Measurements from ENCODE around the gene HEXD.
"Not testable (repeated sequence)": the region's sequence is repeated elsewhere in the genome, so short reads cannot be mapped to it uniquely, and the experiment has no call there.

HEXD gene

DNA sequence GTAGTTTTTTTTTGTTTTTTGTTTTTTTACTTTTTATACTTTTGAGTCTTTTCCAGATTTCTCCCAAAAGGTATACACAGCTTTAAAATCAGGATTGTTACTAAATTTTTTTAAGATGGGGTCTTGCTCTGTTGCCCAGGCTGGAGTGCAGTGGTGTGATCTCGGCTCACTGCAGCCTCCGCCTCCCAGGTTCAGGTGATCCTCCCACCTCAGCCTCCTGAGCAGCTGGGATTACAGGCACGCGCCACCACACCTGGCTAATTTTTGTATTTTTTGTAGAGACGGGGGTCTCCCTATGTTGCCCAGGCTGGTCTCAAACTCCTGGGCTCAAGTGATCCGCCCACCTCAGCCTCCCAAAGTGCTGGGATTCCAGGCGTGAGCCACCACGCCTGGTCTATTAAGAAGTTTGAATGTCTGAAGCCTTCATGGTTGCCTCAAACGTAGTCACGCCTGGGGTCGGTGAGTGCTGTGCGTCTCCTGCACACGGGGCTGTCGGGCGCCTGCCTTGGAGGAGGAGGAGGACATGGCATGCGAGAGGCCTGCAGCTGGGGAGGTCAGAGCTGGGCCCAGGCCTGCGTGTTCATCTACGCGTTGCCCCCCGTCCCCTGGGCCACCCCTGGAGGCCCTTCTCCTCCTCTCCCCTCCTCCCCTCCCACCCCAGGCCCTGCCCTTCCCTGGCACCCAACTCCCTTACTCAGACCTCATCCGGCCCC is 35.8 kb upstream of the HEXD start:
- DNase-seq (ENCODE audit: low spot score), result not testable (repeated sequence)

DNA sequence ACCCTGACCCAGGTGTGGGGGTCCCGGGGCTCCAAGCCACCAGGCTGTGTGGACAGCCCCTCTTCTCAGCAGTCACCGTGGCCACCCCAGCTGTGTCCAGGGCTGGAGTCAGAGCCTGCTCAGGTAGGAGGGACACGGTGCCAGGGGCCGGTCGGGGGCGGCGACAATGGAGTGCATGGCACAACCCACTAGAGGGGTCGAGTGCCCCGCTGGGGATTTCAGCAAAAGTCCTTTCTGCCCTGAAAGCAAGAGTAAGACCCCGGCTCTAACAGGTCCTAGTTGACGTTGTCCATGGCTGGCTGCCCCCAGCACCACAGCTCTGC is 35.3 kb upstream of the HEXD start:
- DNase-seq (ENCODE audit: low spot score), result no peak

DNA sequence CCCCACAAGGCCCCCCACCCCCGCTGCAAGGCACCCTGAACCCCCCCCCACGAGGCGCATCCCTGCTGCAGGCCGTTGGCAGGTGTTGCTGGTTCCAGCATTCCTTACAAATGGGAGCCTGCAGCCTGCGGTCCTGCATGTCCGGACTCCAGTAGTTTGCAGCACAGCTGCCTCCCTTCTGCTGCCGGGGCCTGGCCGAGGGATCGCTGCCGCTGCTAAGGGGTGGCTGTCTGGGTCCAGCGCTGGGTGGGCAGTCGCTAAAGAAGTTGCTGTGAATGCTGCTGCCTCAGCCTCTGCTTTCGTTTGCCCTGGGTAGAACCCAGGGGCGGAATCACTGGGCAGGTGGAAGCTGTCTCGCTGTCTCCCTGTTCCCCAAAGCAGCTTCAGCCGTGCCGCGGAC is 34.7 kb upstream of the HEXD start:
- DNase-seq (ENCODE audit: low spot score), result no peak

DNA sequence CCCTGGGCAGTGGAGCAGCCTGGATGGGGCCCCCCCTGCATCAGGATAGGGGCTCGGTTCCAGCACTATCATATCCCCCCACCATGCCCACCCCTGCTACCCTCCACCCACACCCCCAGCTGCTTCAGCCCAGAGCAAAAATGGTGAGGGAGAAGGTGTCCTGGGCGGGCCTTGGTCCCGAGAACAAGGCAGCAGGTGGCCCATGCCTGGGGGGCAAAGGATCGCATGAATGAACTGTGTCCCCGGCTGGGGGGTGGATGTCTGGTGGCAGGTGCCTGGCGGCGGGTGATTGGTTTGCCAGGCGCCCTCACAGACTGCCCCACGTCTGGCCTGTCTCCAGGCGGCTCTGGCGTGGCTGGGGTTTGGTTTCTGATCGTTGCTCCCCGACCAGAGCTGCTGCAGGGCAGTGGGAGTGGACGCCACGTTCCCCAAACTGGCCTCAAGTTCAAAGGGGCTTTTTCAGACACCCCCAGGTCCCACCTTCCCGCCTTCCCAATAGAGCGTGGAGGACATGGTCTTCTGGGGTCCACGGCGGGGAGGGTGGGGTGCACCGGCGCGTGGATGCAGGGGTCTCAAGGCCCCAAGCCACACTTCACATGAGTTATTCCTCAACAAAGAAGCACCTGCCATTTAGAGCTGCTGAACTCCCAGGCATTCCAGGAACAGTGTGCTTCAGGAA is 34.0 kb upstream of the HEXD start:
- no peak for DNase-seq (ENCODE audit: low spot score)

DNA sequence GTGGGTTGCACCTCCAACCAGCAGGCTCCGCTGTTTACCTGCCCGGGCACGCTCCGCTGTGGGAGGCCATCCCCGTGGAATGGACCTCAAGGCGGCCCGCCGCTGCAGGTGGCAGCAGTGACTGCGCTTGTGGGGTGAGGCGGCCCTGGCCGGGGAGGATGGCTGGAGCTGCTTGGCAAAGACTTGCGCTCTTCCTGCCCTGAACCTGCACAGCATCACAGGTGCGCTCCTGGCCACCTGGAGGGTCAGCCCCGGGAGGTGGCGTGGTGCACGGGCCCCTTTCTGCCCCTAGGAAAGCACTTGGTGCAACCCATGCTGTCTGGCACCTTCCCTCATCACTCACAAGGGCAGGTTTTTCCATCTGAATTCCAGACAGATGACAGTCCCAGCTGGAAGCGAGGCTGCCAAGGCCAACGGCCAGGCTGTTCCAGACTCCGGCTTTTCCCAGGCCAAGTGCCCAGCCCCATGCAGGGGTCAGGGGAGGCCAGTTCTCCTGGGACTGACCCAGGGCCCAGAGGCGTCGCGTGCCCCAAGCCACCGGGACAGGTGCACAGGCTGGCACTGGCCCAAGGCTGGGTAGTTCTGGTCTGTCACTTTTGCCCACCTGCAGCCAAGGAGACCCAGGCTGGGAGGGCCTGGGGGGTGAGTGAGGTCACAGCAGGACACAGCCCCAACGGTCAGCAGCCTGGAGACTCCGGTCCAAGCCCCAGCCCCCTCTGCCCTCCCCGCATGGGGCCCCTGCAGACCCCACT is 33.2 kb upstream of the HEXD start:
- no peak for DNase-seq (ENCODE audit: low spot score)

DNA sequence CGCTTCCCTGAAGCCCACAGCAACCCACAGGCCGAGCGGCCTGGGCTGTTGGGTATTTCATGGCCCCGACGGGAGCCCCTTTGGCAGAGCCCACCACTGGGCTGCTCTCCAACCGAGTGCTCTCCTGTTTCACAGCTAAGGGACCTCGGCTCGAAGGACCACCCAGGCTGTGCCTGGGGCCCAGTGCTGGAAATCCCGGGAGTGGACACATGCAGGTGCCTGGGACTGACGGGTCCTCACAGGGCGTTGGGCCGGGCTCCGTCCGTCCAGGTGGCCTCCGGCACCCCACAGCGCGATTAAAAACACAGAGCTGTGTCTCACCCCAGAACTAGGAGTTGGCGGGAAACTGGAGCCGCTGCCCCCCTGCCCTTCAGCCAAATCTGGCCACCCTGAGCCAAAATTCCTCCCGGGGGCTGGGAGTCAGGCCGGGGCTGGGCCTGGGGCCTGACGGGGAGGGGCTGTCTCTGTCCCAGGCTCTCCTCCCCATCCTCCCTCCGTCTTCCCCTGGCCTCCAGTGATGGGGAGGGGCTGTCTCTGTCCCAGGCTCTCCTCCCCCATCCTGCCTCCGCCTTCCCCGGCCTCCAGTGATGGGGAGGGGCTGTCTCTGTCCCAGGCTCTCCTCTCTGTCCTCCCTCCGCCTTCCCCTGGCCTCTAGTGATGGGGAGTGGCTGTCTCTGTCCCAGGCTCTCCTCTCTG is 32.4 kb upstream of the HEXD start:
- DNase-seq (ENCODE audit: low spot score), result no peak

DNA sequence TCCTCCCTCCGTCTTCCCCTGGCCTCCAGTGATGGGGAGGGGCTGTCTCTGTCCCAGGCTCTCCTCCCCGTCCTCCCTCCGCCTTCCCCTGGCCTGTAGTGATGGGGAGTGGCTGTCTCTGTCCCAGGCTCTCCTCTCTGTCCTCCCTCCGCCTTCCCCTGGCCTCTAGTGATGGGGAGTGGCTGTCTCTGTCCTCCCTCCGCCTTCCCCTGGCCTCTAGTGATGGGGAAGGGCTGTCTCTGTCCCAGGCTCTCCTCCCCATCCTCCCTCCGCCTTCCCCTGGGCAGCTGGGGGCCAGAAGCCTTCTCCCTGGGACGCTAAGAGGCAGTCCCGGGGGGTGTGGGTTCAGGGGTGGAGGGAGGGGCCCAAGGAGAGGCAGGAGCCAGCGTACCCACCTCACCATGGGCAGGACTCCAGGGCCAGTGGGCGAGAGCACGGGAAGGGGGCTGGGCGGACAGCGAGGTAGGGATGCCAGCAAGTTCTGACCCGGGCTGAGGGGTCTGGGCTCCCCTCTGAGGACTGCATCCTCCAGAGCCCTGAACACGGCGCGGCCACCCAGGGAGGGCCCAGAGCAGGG is 31.8 kb upstream of the HEXD start:
- no peak for DNase-seq (ENCODE audit: low spot score)

DNA sequence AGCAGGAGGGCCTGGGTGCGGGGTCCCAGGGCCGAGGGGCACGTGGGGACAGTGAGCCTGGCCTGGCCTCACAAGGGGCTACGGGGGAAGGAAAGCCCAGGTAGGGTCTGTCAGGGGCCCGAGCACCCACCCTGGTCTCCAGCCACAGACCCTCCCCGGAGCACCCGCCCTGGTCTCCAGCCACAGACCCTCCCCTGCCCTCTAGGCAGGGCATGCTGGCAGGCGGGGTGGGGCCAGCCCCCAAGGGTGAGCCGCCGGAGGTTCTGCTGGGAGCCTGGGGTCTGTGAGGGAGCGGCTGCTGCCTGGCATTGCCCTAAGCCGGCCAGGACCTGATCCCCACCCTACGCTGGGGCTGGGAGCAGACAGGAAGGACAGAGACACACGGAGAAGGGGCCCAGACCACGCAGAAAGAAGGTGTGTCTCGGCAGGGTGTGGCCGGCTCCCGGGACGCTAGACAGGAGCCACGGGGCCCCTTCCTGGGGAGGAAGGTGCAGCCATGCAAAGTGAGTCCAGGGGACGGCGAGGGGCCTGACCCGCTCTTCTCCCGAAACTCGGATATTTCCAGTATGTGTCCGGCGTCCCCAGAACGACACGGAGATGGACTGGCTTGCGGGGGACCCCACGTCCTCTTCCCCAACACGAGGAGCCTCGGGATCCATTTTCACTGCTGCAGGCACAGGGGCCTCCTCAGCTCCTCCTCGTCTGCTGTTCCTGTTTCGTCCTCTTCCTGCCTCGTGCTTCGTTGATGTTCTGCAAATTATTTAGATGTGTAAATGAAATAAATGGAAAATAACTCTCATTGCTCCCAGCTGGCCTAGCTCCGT is 31.1 kb upstream of the HEXD start:
- DNase-seq (ENCODE audit: low spot score), result no peak

DNA sequence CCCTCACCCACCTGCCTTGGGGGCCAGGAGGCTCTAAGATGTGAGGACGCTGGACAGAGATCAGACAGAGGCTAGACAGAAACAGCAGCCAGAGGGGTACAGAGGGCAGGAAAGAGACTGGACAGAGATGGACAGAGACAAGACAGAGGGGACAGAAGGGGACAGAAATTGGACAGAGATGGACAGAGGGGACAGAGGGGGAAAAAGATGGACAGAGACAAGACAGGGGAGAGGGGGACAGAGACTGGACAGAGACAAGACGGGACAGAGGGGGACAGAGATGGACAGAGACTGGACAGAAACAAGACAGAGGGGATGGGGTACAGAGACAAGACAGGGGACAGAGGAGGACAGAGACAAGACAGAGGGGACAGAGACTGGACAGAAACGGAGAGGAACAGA is 30.4 kb upstream of the HEXD start:
- DNase-seq (ENCODE audit: low spot score), result no peak

DNA sequence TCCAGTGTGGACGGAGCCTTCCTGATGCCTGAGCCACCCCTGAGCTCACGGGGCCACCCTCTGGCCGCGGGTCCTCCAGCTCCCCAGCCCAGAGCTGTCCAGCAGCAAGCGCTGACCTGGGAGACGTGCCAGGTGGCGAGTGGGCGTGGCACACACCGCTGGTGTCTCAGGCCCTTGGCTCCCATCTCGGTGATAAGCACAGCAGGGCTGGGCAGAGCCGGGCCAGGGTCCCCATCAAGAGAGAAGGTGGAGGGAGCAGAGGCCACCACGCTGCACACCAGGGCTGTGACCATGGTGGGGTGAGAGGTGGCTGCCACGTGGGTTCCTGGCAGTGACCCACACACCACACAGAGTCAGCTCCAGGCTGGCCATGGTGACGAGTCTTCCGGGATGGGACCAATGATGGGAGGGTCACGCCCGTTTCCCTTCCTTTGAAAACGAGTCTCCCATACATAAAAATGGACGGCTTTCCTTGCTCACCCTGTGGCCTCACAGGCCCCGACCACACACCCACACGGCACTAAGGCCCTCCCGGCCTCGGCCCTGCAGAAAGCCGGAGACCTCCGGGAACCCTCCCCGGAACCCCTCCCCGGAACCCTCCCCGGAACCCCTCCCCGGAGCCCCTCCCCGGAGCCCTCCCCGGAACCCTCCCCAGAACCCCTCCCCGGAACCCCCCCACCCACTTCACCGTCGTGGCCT is 29.8 kb upstream of the HEXD start:
- DNase-seq (ENCODE audit: low spot score), result no peak

DNA sequence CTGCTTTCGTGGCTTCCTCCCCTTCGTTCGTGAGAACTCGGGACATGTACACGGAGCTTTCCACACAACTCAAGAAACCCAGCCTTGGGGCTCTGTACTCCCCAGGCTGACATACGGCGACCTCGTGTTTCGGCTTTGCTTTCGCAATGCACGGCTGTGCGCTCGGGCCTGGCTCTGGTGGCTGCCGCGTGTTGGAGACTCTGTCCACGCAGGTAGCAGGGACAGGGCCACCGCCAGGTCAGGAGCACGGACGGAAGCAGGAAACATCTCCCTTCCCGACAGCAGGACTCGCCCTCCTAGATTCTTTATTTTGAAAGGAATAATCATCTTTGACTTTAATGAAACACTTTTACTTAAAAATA is 29.2 kb upstream of the HEXD start:
- no peak for DNase-seq (ENCODE audit: low spot score)

DNA sequence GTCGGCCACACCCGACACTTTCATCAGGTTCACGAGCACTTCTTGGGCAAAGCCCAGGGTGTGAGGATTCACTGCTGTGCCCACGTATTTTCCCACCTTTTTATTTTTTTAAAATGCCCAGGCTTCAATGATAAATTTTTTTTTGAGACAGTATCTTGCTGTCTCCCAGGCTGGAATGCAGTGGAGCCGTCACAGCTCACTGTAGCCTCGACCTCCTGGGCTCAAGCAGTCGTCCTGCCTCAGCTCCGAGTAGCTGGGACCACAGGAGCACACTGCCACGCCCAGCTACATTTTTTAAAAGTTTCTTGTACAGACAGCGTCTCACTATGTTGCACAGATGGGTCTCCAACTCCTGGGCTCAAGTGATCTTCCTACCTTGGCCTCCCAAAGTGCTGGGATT is 28.8 kb upstream of the HEXD start:
- DNase-seq (ENCODE audit: low spot score), result no peak

DNA sequence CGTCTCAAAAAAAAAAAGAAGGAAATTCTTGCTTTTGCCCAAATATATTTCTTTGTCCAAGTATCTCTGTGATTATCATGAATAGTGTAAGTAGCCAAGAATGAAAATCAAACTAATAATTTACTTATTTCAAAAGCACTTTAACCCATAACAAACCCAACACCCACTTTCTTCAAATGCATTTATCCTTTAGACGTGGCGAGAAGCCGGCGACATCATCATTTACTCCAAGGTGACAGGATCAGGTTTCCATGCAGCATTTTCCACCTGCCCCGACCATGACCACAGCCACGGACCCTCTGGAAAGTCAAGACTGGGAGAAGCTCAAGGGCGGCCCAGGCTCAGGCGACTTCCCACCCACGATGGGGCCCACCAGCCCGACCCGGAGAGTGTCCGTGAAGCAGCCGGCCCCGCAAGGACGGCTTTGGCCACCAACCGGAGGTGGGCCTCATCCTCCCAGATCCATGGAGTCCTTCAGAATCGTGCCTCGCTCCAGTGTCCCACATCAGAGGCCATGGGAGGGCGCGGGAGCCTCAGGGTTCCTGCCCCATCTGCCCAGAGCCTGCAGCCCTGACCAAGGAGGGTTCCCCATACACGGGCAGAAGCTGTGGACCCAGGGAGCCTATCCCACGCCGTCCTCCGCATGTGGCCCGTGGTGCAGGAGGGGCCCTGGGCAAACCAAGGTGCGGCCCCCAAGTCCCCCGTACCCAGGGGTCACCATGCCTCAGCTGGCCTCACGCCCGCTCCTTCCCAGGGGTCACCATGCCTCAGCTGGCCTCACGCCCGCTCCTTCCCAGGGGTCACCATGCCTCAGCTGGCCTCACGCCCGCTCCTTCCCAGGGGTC is 27.9 kb upstream of the HEXD start:
- DNase-seq (ENCODE audit: low spot score), result no peak

DNA sequence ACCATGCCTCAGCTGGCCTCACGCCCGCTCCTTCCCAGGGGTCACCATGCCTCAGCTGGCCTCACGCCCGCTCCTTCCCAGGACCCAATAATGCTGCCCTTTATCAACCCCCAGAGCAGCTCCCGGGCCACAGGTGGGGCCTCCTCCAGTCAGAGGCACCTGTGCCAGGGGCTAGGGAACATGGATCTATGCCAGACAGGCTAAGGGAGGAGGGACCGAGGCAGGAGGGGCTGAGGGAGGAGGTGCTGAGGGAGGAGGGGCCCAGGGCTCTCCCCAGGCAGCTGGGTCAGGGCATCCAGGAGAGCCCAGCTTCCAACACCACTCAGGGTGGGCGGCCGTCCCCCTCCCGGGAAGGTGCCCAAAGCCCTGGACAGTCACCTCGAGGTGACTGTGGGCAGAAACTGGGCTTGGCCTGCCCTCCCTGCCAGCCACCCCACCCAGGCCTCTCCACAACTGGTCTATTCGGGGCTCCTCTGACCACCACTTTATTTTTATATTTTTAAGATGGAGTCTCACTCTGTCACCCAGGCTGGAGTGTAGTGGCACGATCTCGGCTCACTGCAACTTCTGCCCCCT is 27.2 kb upstream of the HEXD start:
- DNase-seq (ENCODE audit: low spot score), result no peak

DNA sequence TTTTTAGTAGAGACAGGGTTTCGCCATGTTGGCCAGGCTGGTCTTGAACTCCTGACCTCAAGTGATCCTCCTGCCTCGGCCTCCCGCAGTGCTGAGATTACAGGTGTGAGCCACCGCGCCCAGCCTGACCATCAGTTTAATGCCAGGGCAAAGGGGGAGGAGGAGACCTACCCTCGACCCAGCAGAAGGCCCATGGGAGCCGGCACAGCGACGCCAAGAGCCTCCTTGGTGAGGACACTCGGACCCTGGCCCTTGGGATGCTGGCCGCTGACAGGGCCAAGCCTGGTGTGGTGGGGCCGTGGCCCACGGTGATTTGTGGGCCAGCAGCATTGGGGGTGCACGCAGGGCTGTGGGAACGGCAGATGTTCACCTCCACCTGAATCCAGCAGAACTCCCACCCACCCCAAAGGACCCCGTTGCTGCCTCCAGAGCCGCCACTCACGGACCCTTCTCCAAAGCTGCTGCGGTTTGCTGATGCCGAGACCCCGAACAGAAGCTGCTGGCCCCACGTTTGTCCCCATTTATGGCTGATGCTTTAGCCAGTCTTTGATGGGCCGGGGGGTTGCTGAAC is 26.6 kb upstream of the HEXD start:
- DNase-seq (ENCODE audit: low spot score), result no peak

DNA sequence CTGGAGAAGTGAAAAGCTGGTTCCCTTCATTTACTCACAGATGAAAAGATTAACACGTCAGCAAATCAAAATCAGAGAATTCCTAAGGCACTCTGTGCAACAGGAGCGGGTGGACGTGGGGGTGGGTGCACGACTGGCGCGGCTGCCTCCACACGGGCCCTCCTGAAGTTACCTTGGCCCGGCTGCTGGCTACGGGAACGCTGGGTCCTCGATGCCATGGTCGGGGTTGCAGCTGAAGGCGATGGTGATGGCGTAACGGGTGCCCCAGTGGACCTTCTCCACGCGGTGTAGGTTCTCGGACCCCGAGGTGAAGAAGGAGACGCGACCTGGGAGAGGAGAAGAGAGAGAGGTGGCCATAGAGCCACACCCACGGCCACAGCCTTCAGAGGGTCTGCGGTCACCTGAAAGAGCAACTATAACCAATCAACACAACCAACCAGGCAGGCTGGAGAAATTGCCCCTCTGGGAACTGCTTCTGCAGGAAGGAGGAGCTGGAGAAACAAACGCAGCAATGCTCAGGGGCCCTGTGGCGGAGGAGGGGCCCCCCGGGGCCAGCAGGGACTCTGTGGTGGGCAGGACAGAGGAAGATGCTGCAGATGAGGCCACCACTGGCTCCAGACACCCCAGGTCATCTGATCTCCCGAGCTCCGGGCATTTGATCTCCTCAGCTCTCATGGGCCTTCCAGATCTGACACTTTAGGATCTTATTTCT is 25.8 kb upstream of the HEXD start:
- DNase-seq (ENCODE audit: low spot score), result no peak

DNA sequence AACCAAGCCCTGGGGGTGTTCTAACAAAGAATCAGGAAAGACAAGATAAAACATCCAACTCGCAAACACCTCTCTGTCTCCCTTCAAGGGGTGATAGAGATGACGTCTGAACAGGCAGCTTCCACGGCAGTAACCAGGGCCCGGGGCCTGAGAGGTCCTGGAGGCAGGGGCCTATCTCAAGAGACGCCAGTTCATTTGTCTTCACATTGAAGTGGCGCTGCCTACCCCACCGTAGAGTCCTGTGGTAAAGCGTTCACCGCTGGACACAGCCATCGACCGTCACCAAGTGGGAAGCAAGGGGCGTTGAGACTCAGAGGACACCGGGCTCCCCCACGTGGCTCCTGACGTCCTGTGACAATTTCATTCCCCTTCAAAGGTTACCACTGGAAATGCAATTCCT is 25.2 kb upstream of the HEXD start:
- no peak for DNase-seq (ENCODE audit: low spot score)

DNA sequence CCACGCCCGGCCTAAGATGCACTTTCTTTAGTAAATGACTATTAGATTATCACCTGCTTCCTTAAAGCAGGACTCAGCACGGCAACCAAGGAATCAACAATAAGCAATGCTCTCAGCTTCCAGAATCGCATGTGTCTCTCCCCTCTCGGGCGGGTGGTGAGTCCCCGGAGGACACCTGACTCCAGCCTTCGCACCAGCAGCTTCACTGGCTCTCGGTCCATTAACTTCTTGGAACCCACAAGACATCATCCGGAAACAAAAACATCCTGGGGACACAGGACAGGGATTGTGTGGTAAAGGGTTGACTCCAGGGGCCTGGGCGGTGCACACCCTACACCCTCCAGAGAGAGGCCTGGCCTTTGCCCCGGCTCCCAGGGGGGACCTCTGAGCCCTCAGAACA is 23.9 kb upstream of the HEXD start:
- no peak for DNase-seq (ENCODE audit: low spot score)

Measured in activated CD4-positive, alpha-beta T cell treated with anti-CD3 and anti-CD28 coated beads, Interleukin-2, Interleukin-4, amounts not matched to agents 100 ng/mL and 50 ng/mL, durations not matched to agents 16 hours and 8 hours (primary cell).